SU-DHL-6 (cell line): ENCODE measurements around the gene GATAD2A.

Experiments used
- H2AFZ ChIP-seq: fragments of 200-600 bp; sonication (generic); 2 replicates; pipeline ENCODE4 v1.6.1; 2014; ENCODE audit warnings: low read depth, mild to moderate bottlenecking, moderate library complexity, mixed read lengths, antibody characterized with exemption, low read length; ENCODE audit not compliant: severe bottlenecking
- H3F3A ChIP-seq: fragments of 200-600 bp; shearing (Covaris generic); 2 replicates; pipeline ENCODE4 v1.6.0; 2016; ENCODE audit warnings: antibody characterized with exemption, mild to moderate bottlenecking; ENCODE audit not compliant: insufficient read depth
- H3K27ac ChIP-seq: fragments of 200-600 bp; sonication (generic); 2 replicates; pipeline ENCODE4 v1.5.1; 2016; ENCODE audit warnings: low read depth, mild to moderate bottlenecking, low read length, moderate library complexity, mixed read lengths
- H3K27me3 ChIP-seq: fragments of 200-600 bp; sonication (generic), shearing (Covaris generic); 2 replicates; pipeline ENCODE4 v1.6.0; 2014; ENCODE audit warnings: mild to moderate bottlenecking, low read length
- H3K36me3 ChIP-seq: fragments of 200-600 bp; sonication (generic); 2 replicates; pipeline ENCODE4 v1.6.1; 2014; ENCODE audit warnings: mild to moderate bottlenecking, low read length, mixed read lengths
- H3K4me2 ChIP-seq: fragments of 300-600, 200-600 bp; shearing (Covaris generic), sonication (generic); 2 replicates; pipeline ENCODE4 v1.6.0; 2014; ENCODE audit warnings: low read length, low read depth, mild to moderate bottlenecking; ENCODE audit not compliant: poor library complexity, severe bottlenecking
- H3K4me3 ChIP-seq: fragments of 200-600 bp; sonication (generic); 2 replicates; pipeline ENCODE4 v1.5.1; 2014; ENCODE audit warnings: antibody characterized with exemption, low read length, mild to moderate bottlenecking, mixed read lengths; ENCODE audit not compliant: insufficient read depth, poor library complexity, severe bottlenecking
- H3K79me2 ChIP-seq: fragments of 200-600 bp; sonication (generic); 2 replicates; pipeline ENCODE4 v1.6.1; 2014; ENCODE audit warnings: mild to moderate bottlenecking, low read length, moderate library complexity; ENCODE audit not compliant: insufficient read depth
- H3K9ac ChIP-seq: fragments of 200-600 bp; sonication (generic); 2 replicates; pipeline ENCODE4 v1.7.0; 2014; ENCODE audit warnings: mild to moderate bottlenecking, low read length
- H3K9me2 ChIP-seq: fragments of 200-600 bp; sonication (generic); replicated peaks from 2 replicates; pipeline ENCODE4 v1.6.1; 2014; ENCODE audit warnings: low read length; ENCODE audit not compliant: insufficient read depth
- H3K9me3 ChIP-seq: fragments of 200-600 bp; sonication (generic); 2 replicates; pipeline ENCODE4 v1.6.1; 2014; ENCODE audit warnings: low read length, mixed read lengths; ENCODE audit not compliant: insufficient read depth
- H4K20me1 ChIP-seq: fragments of 200-600 bp; sonication (generic); 2 replicates; pipeline ENCODE4 v1.6.1; 2014; ENCODE audit warnings: low read depth, mild to moderate bottlenecking, antibody characterized with exemption, low read length, moderate library complexity, mixed read lengths
- EZH2phosphoT487 ChIP-seq: fragments of 200-600 bp; sonication (generic), shearing (Covaris generic); conservative IDR thresholded peaks from 2 replicates; pipeline ENCODE4 v1.6.1; 2018; ENCODE audit warnings: mild to moderate bottlenecking, antibody characterized with exemption, low read length, moderate library complexity, mixed read lengths
- TF ChIP-seq, protein P1 (sequence below): fragments of 200-600 bp; sonication (generic); IDR thresholded peaks from one replicate; pipeline ENCODE4 v1.5.1; 2017; ENCODE audit warnings: antibody characterized with exemption, mild to moderate bottlenecking, low read length, moderate library complexity; ENCODE audit not compliant: insufficient read depth, poor library complexity, severe bottlenecking

Gene GATAD2A

GRCh38 chr19:19427944-19428343 is 22.5 kb downstream of the GATAD2A start:
- Histone ChIP-seq H3K4me2 (no peak overlapping the region), H4K20me1 (peaks cover 31% of the 10 kb centered on the region; the same call in 1 of the 2 replicates), H3K79me2 (peaks cover 100% of the 10 kb centered on the region), H3K27ac (no peak overlapping the region), H3K9ac (no peak overlapping the region), H3K9me3 (no peaks in the 10 kb centered on the region), H2AFZ (no peak overlapping the region), H3K4me3 (no peak overlapping the region), H3K9me2 (no peaks in the 10 kb centered on the region), H3K27me3 (no peaks in the 10 kb centered on the region), H3F3A (no peaks in the 10 kb centered on the region), H3K36me3 (no peaks in the 10 kb centered on the region)
- no peak for TF ChIP-seq EZH2phosphoT487
- TF ChIP-seq, protein P1, sequence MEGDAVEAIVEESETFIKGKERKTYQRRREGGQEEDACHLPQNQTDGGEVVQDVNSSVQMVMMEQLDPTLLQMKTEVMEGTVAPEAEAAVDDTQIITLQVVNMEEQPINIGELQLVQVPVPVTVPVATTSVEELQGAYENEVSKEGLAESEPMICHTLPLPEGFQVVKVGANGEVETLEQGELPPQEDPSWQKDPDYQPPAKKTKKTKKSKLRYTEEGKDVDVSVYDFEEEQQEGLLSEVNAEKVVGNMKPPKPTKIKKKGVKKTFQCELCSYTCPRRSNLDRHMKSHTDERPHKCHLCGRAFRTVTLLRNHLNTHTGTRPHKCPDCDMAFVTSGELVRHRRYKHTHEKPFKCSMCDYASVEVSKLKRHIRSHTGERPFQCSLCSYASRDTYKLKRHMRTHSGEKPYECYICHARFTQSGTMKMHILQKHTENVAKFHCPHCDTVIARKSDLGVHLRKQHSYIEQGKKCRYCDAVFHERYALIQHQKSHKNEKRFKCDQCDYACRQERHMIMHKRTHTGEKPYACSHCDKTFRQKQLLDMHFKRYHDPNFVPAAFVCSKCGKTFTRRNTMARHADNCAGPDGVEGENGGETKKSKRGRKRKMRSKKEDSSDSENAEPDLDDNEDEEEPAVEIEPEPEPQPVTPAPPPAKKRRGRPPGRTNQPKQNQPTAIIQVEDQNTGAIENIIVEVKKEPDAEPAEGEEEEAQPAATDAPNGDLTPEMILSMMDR, result no peak

DNA sequence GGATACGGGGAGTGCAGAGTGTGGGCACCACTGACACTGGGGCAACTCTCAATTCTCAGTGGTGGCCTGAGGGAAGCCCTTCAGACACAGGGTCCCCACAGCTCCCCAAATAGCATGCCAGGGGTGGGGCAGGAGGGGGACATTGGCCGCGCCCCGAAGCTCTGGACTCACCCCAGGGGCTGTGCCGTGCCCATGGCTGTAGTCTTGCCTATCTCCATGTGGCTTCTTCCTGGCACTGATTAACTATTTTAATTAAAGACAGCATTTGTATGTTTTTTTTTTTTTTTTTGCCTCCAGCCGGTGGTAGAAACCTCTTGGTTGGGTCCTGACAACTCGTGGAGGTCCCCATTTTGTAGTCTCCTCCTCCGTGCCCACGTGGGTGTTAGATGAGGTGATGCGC is 23.3 kb downstream of the GATAD2A start:
- Histone ChIP-seq H2AFZ (no peak overlapping the region), H3K9ac (no peak overlapping the region), H3K4me3 (no peak overlapping the region), H3K27me3 (no peaks in the 10 kb centered on the region), H3F3A (no peaks in the 10 kb centered on the region), H3K79me2 (peaks cover 100% of the 10 kb centered on the region), H3K9me3 (no peaks in the 10 kb centered on the region), H3K27ac (no peak overlapping the region), H3K36me3 (no peaks in the 10 kb centered on the region), H3K4me2 (no peak overlapping the region), H3K9me2 (no peaks in the 10 kb centered on the region), H4K20me1 (peaks cover 31% of the 10 kb centered on the region; the same call in 1 of the 2 replicates)
- TF ChIP-seq, protein P1, result no peak
- TF ChIP-seq EZH2phosphoT487, result no peak

DNA sequence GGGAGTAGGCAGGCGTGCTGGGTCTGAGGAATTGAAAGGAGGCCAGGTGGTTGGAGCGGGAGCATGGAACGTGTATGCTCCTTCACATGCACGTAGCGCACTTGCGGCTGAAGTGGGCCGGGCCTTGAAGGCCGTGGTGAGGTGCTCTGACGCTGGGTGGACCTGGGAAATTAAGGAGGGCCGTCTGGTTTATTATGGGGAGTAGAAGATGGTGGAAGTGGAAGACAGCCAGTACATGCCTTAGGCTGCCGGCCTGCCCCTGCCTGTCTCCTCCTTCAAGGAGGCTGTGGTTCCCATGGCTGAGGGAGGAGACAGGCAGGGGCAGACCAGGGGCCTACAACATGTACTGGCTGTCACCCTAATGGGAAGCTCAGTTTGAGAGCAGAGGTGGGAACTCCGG is 23.9 kb downstream of the GATAD2A start:
- Histone ChIP-seq H3K4me3 (no peak overlapping the region), H3K27me3 (no peaks in the 10 kb centered on the region), H3K9ac (no peak overlapping the region), H3K79me2 (peaks cover 100% of the 10 kb centered on the region), H4K20me1 (peaks cover 31% of the 10 kb centered on the region; the same call in 1 of the 2 replicates), H3K36me3 (no peaks in the 10 kb centered on the region), H3K27ac (no peak overlapping the region), H3K9me2 (no peaks in the 10 kb centered on the region), H3K4me2 (no peak overlapping the region), H2AFZ (no peak overlapping the region), H3F3A (no peaks in the 10 kb centered on the region), H3K9me3 (no peaks in the 10 kb centered on the region)
- TF ChIP-seq, protein P1, result no peak
- no peak for TF ChIP-seq EZH2phosphoT487
